Ishikawa (cell line): ENCODE data around the gene GAL3ST1.

Experiments used
- CEBPB ChIP-seq: IDR thresholded peaks from 2 replicates; pipeline ENCODE4 v1.6.1; 2012
- CREB1 ChIP-seq: IDR thresholded peaks from 2 replicates; pipeline ENCODE4 v1.6.1; 2012; ENCODE audit warnings: low read depth
- EGR1 ChIP-seq: IDR thresholded peaks from 2 replicates; pipeline ENCODE4 v1.6.1; 2012
- EP300 ChIP-seq: IDR thresholded peaks from 2 replicates; pipeline ENCODE4 v1.6.1; 2012; ENCODE audit warnings: borderline replicate concordance
- NFIC ChIP-seq: IDR thresholded peaks from 2 replicates; pipeline ENCODE4 v1.6.1; 2012
- RAD21 ChIP-seq: IDR thresholded peaks from 2 replicates; pipeline ENCODE4 v1.6.1; 2012; ENCODE audit warnings: low read depth
- TAF1 ChIP-seq: IDR thresholded peaks from 2 replicates; pipeline ENCODE4 v1.6.1; 2012; ENCODE audit warnings: low read depth, mild to moderate bottlenecking
- TCF12 ChIP-seq: IDR thresholded peaks from 2 replicates; pipeline ENCODE4 v1.6.1; 2012; ENCODE audit warnings: low read depth
- TEAD4 ChIP-seq: IDR thresholded peaks from 2 replicates; pipeline ENCODE4 v1.6.1; 2012
- YY1 ChIP-seq: IDR thresholded peaks from 2 replicates; pipeline ENCODE4 v1.6.1; 2012; ENCODE audit warnings: low read depth
- TF ChIP-seq, protein P1 (sequence below): IDR thresholded peaks from 2 replicates; pipeline ENCODE4 v1.6.1; 2012
- TF ChIP-seq, protein P2 (sequence below): IDR thresholded peaks from 2 replicates; pipeline ENCODE4 v1.6.1; 2012; ENCODE audit warnings: low read depth, mild to moderate bottlenecking
- TF ChIP-seq, protein P3 (sequence below): IDR thresholded peaks from 2 replicates; pipeline ENCODE4 v1.6.1; 2012

GRCh38 chr22:30615543-30615954 is 41.1 kb upstream of the GAL3ST1 start:
- TF ChIP-seq, protein P1, sequence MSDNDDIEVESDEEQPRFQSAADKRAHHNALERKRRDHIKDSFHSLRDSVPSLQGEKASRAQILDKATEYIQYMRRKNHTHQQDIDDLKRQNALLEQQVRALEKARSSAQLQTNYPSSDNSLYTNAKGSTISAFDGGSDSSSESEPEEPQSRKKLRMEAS = no peak
- TF ChIP-seq EGR1 = no peak
- no peak for TF ChIP-seq EP300
- TF ChIP-seq, protein P2, sequence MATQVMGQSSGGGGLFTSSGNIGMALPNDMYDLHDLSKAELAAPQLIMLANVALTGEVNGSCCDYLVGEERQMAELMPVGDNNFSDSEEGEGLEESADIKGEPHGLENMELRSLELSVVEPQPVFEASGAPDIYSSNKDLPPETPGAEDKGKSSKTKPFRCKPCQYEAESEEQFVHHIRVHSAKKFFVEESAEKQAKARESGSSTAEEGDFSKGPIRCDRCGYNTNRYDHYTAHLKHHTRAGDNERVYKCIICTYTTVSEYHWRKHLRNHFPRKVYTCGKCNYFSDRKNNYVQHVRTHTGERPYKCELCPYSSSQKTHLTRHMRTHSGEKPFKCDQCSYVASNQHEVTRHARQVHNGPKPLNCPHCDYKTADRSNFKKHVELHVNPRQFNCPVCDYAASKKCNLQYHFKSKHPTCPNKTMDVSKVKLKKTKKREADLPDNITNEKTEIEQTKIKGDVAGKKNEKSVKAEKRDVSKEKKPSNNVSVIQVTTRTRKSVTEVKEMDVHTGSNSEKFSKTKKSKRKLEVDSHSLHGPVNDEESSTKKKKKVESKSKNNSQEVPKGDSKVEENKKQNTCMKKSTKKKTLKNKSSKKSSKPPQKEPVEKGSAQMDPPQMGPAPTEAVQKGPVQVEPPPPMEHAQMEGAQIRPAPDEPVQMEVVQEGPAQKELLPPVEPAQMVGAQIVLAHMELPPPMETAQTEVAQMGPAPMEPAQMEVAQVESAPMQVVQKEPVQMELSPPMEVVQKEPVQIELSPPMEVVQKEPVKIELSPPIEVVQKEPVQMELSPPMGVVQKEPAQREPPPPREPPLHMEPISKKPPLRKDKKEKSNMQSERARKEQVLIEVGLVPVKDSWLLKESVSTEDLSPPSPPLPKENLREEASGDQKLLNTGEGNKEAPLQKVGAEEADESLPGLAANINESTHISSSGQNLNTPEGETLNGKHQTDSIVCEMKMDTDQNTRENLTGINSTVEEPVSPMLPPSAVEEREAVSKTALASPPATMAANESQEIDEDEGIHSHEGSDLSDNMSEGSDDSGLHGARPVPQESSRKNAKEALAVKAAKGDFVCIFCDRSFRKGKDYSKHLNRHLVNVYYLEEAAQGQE = no peak
- no peak for TF ChIP-seq TAF1
- TF ChIP-seq CREB1 = no peak
- no peak for TF ChIP-seq NFIC
- no peak for TF ChIP-seq RAD21
- no peak for TF ChIP-seq YY1
- no peak for TF ChIP-seq TEAD4
- TF ChIP-seq TCF12 = no peak
- TF ChIP-seq CEBPB = no peak
- TF ChIP-seq, protein P3, sequence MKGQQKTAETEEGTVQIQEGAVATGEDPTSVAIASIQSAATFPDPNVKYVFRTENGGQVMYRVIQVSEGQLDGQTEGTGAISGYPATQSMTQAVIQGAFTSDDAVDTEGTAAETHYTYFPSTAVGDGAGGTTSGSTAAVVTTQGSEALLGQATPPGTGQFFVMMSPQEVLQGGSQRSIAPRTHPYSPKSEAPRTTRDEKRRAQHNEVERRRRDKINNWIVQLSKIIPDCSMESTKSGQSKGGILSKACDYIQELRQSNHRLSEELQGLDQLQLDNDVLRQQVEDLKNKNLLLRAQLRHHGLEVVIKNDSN = no peak
